HepG2 (cell line): ENCODE measurements around the gene SPIRE1. TPM values are rescaled to one million over a fixed set of nuclear protein-coding genes. Genes with fewer than 3 reads are reported as not detected.

Experiments used
- BRCA1 ChIP-seq: sonication (generic); formaldehyde crosslinking; IDR thresholded peaks from 2 replicates; pipeline ENCODE4 v1.4.0; 2020; ENCODE audit warnings: missing genetic modification reagents
- JARID2 ChIP-seq: sonication (generic); formaldehyde crosslinking; IDR thresholded peaks from 2 replicates; pipeline ENCODE4 v1.8.1; 2023; ENCODE audit warnings: missing genetic modification reagents, inconsistent platforms; ENCODE audit not compliant: insufficient replicate concordance
- KDM3A ChIP-seq: IDR thresholded peaks from 2 replicates; pipeline ENCODE4 v1.6.1; 2018; ENCODE audit warnings: low read depth, missing compliant biosample characterization
- PHF8 ChIP-seq: sonication (generic); formaldehyde crosslinking; IDR thresholded peaks from 2 replicates; pipeline ENCODE4 v1.5.0; 2020; ENCODE audit warnings: missing genetic modification reagents
- ZEB1 ChIP-seq: IDR thresholded peaks from 2 replicates; pipeline ENCODE4 v1.6.1; 2012; ENCODE audit warnings: mild to moderate bottlenecking, low read depth, inconsistent platforms; ENCODE audit not compliant: insufficient replicate concordance
- ZHX2 ChIP-seq, 2 experiments: sonication (generic) in 1 of 2; formaldehyde crosslinking in 1 of 2; IDR thresholded peaks; 2 replicates each; pipeline versions ENCODE4 v1.6.1 to v1.9.0; 2014 to 2022; ENCODE audit warnings: antibody characterized with exemption in 1 of 2, borderline replicate concordance in 1 of 2, inconsistent platforms in 1 of 2, low read depth in 1 of 2, missing genetic modification reagents in 1 of 2
- ZNF142 ChIP-seq: sonication (generic); formaldehyde crosslinking; IDR thresholded peaks from 2 replicates; pipeline ENCODE4 v1.4.0; 2020; ENCODE audit warnings: missing genetic modification reagents
- ZNF160 ChIP-seq: sonication (generic); formaldehyde crosslinking; IDR thresholded peaks from 2 replicates; pipeline ENCODE4 v1.8.0; 2022; ENCODE audit warnings: mild to moderate bottlenecking, inconsistent platforms, missing genetic modification reagents
- ZNF17 ChIP-seq: sonication (generic); formaldehyde crosslinking; IDR thresholded peaks from 2 replicates; pipeline ENCODE4 v1.5.0; 2020; ENCODE audit warnings: mild to moderate bottlenecking, missing genetic modification reagents
- ZNF205 ChIP-seq: IDR thresholded peaks from 2 replicates; pipeline ENCODE4 v1.6.1; 2018; ENCODE audit warnings: missing biosample characterization, missing genetic modification reagents
- ZNF230 ChIP-seq: sonication (generic); formaldehyde crosslinking; IDR thresholded peaks from 2 replicates; pipeline ENCODE4 v1.4.0; 2020; ENCODE audit warnings: mild to moderate bottlenecking, missing genetic modification reagents
- ZNF232 ChIP-seq: sonication (generic); formaldehyde crosslinking; IDR thresholded peaks from 2 replicates; pipeline ENCODE4 v1.4.0; 2020; ENCODE audit warnings: missing genetic modification reagents, borderline replicate concordance
- ZNF24 ChIP-seq: fragments of 450-650 bp; IDR thresholded peaks from 2 replicates; pipeline ENCODE4 v1.6.1; 2017; ENCODE audit warnings: antibody characterized with exemption, mild to moderate bottlenecking
- ZNF326 ChIP-seq: sonication (generic); formaldehyde crosslinking; IDR thresholded peaks from 2 replicates; pipeline ENCODE4 v1.4.0; 2020; ENCODE audit warnings: missing genetic modification reagents, borderline replicate concordance
- ZNF629 ChIP-seq: sonication (generic); formaldehyde crosslinking; conservative IDR thresholded peaks from 2 replicates; pipeline ENCODE4 v1.5.0; 2020; ENCODE audit warnings: missing genetic modification reagents
- ZNF816 ChIP-seq: sonication (generic); formaldehyde crosslinking; IDR thresholded peaks from 2 replicates; pipeline ENCODE4 v1.8.0; 2022; ENCODE audit warnings: missing genetic modification reagents, mild to moderate bottlenecking, borderline replicate concordance
- polyA plus RNA-seq, 8 experiments: library from polyadenylated mRNA; depleted of rRNA in 3 of 8; stranded (reverse) in 7 of 8; unstranded in 1 of 8; fragments of >200 nt; fragmentation: Illumina TruSeq in 4 of 8; extraction: Trizol in 4 of 8; gene quantifications; 2 replicates each; pipeline versions ENCODE4 v1.2.1 to v1.2.3, GENCODE V29; 2011 to 2016; ENCODE audit warnings: low read depth in 4 of 8, missing spikeins in 1 of 8, mixed read lengths in 1 of 8; ENCODE audit not compliant: insufficient read depth in 1 of 8
- total RNA-seq, 5 experiments: library from RNA; depleted of rRNA; stranded (reverse); fragments of >200 nt; fragmentation: Illumina TruSeq; extraction: Trizol; gene quantifications; 2 replicates each; pipeline ENCODE4 v1.2.3, GENCODE V29; 2016; ENCODE audit warnings: low read depth in 1 of 5
- TF ChIP-seq, protein P1 (sequence below): sonication (generic); formaldehyde crosslinking; IDR thresholded peaks from 2 replicates; pipeline ENCODE4 v1.8.0; 2022; ENCODE audit warnings: mild to moderate bottlenecking, missing genetic modification reagents, moderate library complexity

SPIRE1 gene
- total and polyA plus RNA-seq, 2 of the 13 experiments (the other 11 are each of a cell fraction or from before 2014, with no cell fraction given) = 9.9 to 21.3 TPM

DNA sequence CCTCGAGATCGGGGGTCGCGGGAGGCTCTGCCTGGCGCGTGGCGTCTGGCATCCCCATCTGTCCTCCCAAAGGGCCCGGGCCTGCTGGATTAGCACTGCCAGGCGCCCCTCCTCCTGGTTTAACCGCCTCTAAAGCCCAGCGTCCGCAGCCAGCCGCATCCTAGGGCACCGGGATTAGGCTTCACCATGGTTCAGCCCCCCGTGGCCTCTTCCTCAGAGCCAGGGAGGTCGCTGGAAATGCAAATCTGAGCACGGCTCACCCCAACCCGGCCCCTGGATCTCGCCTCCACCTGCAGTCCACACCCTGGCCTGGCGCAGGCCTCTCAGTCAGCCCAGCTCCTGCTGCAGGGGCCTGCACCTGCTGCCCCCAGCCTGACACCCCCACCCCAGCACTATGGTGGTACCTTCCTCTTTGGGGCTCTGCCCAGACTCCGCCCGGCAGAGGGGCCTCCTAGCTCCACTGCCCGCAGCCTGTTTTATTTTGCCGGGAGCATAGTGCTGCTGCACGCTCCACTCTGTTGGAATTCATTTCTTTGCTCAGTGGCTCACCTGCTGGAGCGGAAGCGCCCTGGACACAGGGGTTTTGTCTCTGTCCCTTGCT lies 237.0 kb downstream of the SPIRE1 start (continued):
- TF ChIP-seq, protein P1, sequence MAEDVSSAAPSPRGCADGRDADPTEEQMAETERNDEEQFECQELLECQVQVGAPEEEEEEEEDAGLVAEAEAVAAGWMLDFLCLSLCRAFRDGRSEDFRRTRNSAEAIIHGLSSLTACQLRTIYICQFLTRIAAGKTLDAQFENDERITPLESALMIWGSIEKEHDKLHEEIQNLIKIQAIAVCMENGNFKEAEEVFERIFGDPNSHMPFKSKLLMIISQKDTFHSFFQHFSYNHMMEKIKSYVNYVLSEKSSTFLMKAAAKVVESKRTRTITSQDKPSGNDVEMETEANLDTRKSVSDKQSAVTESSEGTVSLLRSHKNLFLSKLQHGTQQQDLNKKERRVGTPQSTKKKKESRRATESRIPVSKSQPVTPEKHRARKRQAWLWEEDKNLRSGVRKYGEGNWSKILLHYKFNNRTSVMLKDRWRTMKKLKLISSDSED (CRISPR knock-in tag) = no peak
- no peak for TF ChIP-seq ZNF24
- no peak for TF ChIP-seq ZNF230 (CRISPR knock-in tag)
- TF ChIP-seq KDM3A = peak; percentile 70; the same call in 1 of the 2 replicates
- 0 out of 2 replicates have a peak, but pooled peaks have one; percentile 29 for TF ChIP-seq BRCA1 (CRISPR knock-in tag)
- TF ChIP-seq ZNF160 (CRISPR knock-in tag) = peak; percentile 86; the same call in 1 of the 2 replicates
- 0 out of 2 replicates have a peak, but pooled peaks have one; percentile 24 for TF ChIP-seq ZNF205 (CRISPR knock-in tag)
- peak; percentile 71 for TF ChIP-seq JARID2 (CRISPR knock-in tag)
- no peak for TF ChIP-seq ZHX2 (IDR thresholded peaks at IDR 0.05; ENCODE audit: low read depth)
- peak; percentile 11; the same call in 1 of the 2 replicates for TF ChIP-seq ZHX2 (CRISPR knock-in tag; IDR thresholded peaks at IDR 0.05; ENCODE audit: borderline replicate concordance)
- no peak for TF ChIP-seq ZNF326
- TF ChIP-seq ZNF816 (CRISPR knock-in tag) = peak; percentile 72; the same call in 1 of the 2 replicates
- TF ChIP-seq ZNF17 (CRISPR knock-in tag) = no peak
- TF ChIP-seq ZNF142 (CRISPR knock-in tag) = no peak
- no peak for TF ChIP-seq ZNF629
- TF ChIP-seq ZNF232 (CRISPR knock-in tag) = peak; percentile 38; the same call in 1 of the 2 replicates
- no peak for TF ChIP-seq ZEB1
- peak; percentile 72 for TF ChIP-seq PHF8 (CRISPR knock-in tag)
